Transverse colon (tissue), 3 donors: ENCODE results near the gene ZNF160.

Experiments
- CTCF ChIP-seq, 5 experiments: fragments of 200-600 bp in 3 of 5; fragments of 450-650 bp in 2 of 5; sonication (generic) in 3 of 5; IDR thresholded peaks; 1 replicate in 2 of 5; 2 replicates in 3 of 5; pipeline ENCODE4 v1.5.1; 2016 to 2017; ENCODE audit warnings: antibody characterized with exemption in 5 of 5, inconsistent platforms in 3 of 5, mild to moderate bottlenecking in 2 of 5, moderate library complexity in 1 of 5
- POLR2A ChIP-seq: fragments of 450-650 bp; IDR thresholded peaks from one replicate; pipeline ENCODE4 v1.6.1; 2016; ENCODE audit warnings: antibody characterized with exemption, mild to moderate bottlenecking, moderate library complexity

GRCh38 chr19:53112286-53112685 lies 9.1 kb upstream of the ZNF160 start:
- TF ChIP-seq CTCF (IDR thresholded peaks at IDR 0.05) (no peak), POLR2A (no peak)
